Activated naive CD8-positive, alpha-beta T cell (primary cell): Measurements from ENCODE around the gene B3GNT5.
A peak's percentile ranks its signal among the peaks of the same experiment; 100 is the strongest.

Source experiments
- H3K27ac Mint-ChIP-seq: one replicate; pipeline ENCODE4 v1.8.0; 2021; ENCODE audit warnings: mixed read lengths
- H3K27me3 Mint-ChIP-seq: one replicate; pipeline ENCODE4 v1.8.0; 2021; ENCODE audit warnings: mixed read lengths
- H3K36me3 Mint-ChIP-seq: one replicate; pipeline ENCODE4 v1.8.0; 2021; ENCODE audit warnings: mixed read lengths
- H3K4me1 Mint-ChIP-seq: one replicate; pipeline ENCODE4 v1.8.0; 2021; ENCODE audit warnings: low read depth, mixed read lengths
- H3K4me3 Mint-ChIP-seq: one replicate; pipeline ENCODE4 v1.8.0; 2021; ENCODE audit warnings: mild to moderate bottlenecking, mixed read lengths
- H3K9me3 Mint-ChIP-seq: one replicate; pipeline ENCODE4 v1.8.0; 2021; ENCODE audit warnings: low read depth, mixed read lengths

The B3GNT5 gene

GRCh38 chr3:183249006-183249718, 3.9 kb upstream of the B3GNT5 start:
- Mint-ChIP-seq H3K4me1 (peaks cover 6% of the 10 kb centered on the region), H3K27ac (no peak overlapping the region), H3K27me3 (no peaks in the 10 kb centered on the region), H3K36me3 (no peaks in the 10 kb centered on the region), H3K9me3 (no peaks in the 10 kb centered on the region), H3K4me3 (no peak overlapping the region)

GRCh38 chr3:183252118-183252782, 803 bp upstream of the B3GNT5 start:
- Mint-ChIP-seq H3K27me3 (peaks cover 3% of the 10 kb centered on the region), H3K4me1 (peaks cover 25% of the 10 kb centered on the region), H3K27ac (peak overlapping the region; percentile 83), H3K36me3 (peaks cover 10% of the 10 kb centered on the region), H3K4me3 (no peak overlapping the region), H3K9me3 (no peaks in the 10 kb centered on the region)

- no peak overlapping the region for H3K27ac Mint-ChIP-seq
- H3K9me3 Mint-ChIP-seq, result no peaks in the 10 kb centered on the region
- peaks cover 3% of the 10 kb centered on the region for H3K27me3 Mint-ChIP-seq
- peak overlapping the region; percentile 86 for H3K4me3 Mint-ChIP-seq
- peaks cover 15% of the 10 kb centered on the region for H3K36me3 Mint-ChIP-seq
- peaks cover 25% of the 10 kb centered on the region for H3K4me1 Mint-ChIP-seq
Measured at GRCh38 chr3:183253528-183254486, 754 bp downstream of the B3GNT5 start.

DNA sequence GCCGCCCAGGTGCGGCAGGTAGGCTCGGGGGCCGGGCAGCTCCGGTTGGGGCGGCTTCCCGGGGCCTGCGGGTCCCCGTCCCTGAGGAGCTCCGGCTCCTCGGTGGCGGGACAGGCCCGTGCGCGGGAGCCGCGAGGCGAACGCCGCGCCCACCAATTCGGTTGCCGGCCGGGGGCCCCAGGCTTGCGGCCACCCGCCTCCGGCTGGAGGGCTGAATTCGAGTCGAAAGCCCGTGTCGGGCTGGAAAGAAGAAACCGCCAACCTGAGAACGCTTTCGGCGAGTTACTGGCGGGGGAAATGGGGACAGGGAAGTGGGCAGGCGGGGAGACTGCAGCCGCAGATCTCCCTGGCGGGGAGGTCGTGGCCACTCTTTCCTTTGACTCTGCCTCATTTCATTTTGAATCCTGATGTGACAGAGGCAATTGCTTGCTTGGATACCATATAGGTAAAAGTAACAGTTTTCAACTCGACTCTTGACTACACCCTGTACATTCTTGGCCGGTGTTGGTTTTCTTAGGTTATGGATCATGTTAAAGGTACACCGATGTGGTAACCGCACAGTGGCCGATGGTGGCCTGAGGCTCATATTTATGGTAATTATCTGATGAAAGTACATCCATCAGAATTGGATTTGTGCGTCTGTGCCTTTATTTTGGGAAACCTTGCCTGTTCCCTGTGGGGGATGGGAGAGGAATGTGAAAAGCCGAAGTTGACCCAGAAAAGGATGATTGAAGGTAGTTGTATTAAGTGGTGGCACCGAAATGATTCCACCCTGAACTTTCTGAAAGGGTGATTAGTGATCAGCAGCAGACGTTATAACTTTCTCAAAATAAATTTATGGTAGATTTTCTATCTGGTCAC, 1.7 kb downstream of the B3GNT5 start:
- peak overlapping the region; percentile 90 for H3K27ac Mint-ChIP-seq
- no peaks in the 10 kb centered on the region for H3K9me3 Mint-ChIP-seq
- peaks cover 29% of the 10 kb centered on the region for H3K4me1 Mint-ChIP-seq
- peaks cover 3% of the 10 kb centered on the region for H3K27me3 Mint-ChIP-seq
- H3K4me3 Mint-ChIP-seq, result peak overlapping the region; percentile 93
- H3K36me3 Mint-ChIP-seq, result peaks cover 22% of the 10 kb centered on the region

GRCh38 chr3:183255348-183255730, 2.3 kb downstream of the B3GNT5 start:
- Mint-ChIP-seq H3K27me3 (peaks cover 3% of the 10 kb centered on the region), H3K27ac (peak overlapping the region; percentile 90), H3K36me3 (peaks cover 23% of the 10 kb centered on the region), H3K4me3 (peak overlapping the region; percentile 93), H3K9me3 (no peaks in the 10 kb centered on the region), H3K4me1 (peaks cover 29% of the 10 kb centered on the region)

DNA sequence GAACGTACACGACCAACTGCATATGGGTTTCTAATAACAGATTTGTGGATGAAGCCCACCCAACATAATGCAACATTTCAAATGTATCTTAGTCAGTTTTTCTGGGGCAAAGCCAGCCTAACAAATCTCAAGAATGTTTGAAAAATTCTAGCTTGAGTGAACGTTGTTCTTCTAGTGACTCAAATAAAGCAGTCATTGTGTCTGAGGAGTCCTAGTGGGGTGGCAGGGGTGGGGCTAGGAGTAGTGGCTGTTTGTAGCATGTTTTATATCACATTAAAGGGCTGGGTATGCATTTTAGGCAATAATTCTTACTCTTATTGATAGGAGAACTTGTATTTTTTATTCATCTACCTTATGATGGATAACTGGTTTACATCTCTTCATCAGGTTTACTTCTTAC, 6.0 kb downstream of the B3GNT5 start:
- H3K4me3 Mint-ChIP-seq, result no peak overlapping the region
- H3K27me3 Mint-ChIP-seq, result peaks cover 5% of the 10 kb centered on the region
- no peak overlapping the region for H3K27ac Mint-ChIP-seq
- peaks cover 27% of the 10 kb centered on the region for H3K4me1 Mint-ChIP-seq
- no peaks in the 10 kb centered on the region for H3K9me3 Mint-ChIP-seq
- peaks cover 28% of the 10 kb centered on the region for H3K36me3 Mint-ChIP-seq

- peaks cover 28% of the 10 kb centered on the region for H3K36me3 Mint-ChIP-seq
- peaks cover 5% of the 10 kb centered on the region for H3K27me3 Mint-ChIP-seq
- H3K27ac Mint-ChIP-seq, result no peak overlapping the region
- no peak overlapping the region for H3K4me3 Mint-ChIP-seq
- H3K4me1 Mint-ChIP-seq, result peaks cover 27% of the 10 kb centered on the region
- H3K9me3 Mint-ChIP-seq, result no peaks in the 10 kb centered on the region
Measured at GRCh38 chr3:183259621-183260020, 6.6 kb downstream of the B3GNT5 start.

GRCh38 chr3:183260167-183260904, 7.3 kb downstream of the B3GNT5 start:
- Mint-ChIP-seq H3K36me3 (peaks cover 21% of the 10 kb centered on the region), H3K27ac (no peak overlapping the region), H3K9me3 (no peaks in the 10 kb centered on the region), H3K27me3 (peaks cover 1% of the 10 kb centered on the region), H3K4me3 (no peak overlapping the region), H3K4me1 (peaks cover 21% of the 10 kb centered on the region)

DNA sequence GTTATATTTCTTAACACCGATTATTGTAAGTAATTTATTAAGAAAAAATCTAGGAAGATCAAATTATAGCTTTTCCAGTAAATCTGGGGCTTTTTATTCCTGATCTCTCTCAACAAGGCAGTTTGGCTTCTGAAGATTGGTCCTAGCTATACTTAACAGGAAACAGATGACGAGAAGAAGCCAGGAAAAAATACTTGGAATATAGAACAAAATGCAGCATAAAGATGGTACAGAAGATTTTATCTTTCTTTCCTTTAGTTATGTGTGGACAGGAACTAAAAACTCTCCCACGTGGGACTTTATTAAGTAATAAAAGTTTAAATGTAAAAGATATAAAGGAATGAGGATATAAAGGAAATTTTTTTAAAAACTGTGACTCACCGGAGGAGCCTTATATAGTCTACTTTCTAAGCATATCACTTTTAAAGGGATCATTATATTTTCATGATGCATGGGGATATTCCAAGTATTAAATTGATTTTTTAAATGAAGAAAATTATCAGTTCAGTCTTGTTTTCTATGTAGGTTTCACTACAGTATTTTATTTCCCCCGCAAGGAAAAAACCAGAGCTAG, 8.2 kb downstream of the B3GNT5 start:
- Mint-ChIP-seq H3K4me3 (no peak overlapping the region), H3K36me3 (peaks cover 18% of the 10 kb centered on the region), H3K27ac (no peak overlapping the region), H3K4me1 (peaks cover 16% of the 10 kb centered on the region), H3K27me3 (peaks cover 1% of the 10 kb centered on the region), H3K9me3 (no peaks in the 10 kb centered on the region)

DNA sequence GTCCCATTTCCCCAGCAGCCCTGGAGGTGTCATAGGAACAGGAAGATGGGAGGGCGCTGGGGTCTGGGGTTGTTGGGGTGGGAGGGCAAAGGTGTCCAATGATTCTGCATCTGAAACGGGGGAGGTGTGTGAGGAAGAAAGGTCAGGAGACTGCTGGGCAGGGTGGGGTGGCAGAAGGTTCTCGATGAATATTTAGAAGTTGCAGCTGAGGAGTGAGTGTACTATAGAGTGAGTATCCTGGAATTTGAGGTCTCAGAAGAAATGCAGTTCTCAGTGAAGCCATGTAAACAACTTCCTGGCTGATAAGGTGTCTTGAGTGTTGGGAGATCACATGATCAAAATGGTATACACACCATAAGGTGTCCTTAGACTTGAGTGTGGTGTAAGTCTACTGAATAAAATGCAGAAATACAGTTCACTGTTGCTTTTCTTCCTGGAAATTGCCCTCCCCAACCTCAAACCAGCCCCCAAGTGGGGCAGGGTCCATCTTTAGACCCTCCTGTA, 9.9 kb downstream of the B3GNT5 start:
- Mint-ChIP-seq H3K4me3 (no peak overlapping the region), H3K36me3 (peaks cover 20% of the 10 kb centered on the region), H3K27ac (no peak overlapping the region), H3K4me1 (peaks cover 10% of the 10 kb centered on the region), H3K9me3 (no peaks in the 10 kb centered on the region), H3K27me3 (peaks cover 1% of the 10 kb centered on the region)

DNA sequence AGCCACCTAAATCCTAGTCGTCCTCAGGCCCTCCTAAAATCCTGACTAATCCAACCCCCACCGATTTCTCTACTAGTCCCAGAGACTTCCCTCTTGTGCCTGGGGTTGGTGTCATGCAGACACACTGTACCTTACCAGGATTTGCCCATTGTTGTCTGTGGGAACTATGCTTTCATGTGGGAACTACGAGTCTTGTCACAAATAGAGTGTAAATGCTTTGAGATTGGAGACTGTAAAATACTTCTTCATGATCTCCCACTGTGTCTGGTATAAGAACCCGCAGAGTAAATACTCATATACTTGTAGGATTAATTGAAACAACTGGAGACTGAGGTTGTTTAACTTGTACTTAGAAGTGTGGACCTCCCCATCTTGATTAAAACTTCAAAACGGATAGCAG, 11.2 kb downstream of the B3GNT5 start:
- H3K27me3 Mint-ChIP-seq, result peaks cover 1% of the 10 kb centered on the region
- peaks cover 19% of the 10 kb centered on the region for H3K36me3 Mint-ChIP-seq
- H3K27ac Mint-ChIP-seq, result no peak overlapping the region
- H3K4me1 Mint-ChIP-seq, result peaks cover 21% of the 10 kb centered on the region
- no peak overlapping the region for H3K4me3 Mint-ChIP-seq
- no peaks in the 10 kb centered on the region for H3K9me3 Mint-ChIP-seq

DNA sequence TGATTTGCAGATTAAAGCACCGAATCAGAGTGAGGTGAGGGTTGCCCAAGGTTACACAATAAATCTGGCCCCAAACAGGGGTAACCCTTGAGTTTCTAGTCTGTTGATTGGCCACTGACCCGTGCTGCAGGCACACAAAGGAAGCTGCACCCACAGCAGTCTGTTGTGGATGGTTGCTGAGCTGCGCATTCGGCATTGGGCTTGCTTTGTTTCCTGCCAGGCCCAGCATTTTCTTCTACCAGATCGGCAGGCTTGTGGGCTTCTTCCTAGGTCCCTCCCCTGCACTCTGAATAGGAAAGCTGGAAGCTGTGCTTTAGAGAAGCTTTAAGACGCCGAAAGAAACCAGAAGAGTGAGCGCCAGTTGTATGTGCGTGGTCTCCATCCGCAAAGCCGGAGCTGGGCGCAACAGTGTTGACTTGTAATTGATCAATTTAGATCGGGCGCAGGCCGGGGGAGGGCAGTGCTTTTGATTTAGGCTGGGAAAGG, 12.1 kb downstream of the B3GNT5 start:
- peaks cover 17% of the 10 kb centered on the region for H3K4me1 Mint-ChIP-seq
- no peak overlapping the region for H3K27ac Mint-ChIP-seq
- H3K9me3 Mint-ChIP-seq, result no peaks in the 10 kb centered on the region
- H3K27me3 Mint-ChIP-seq, result peaks cover 1% of the 10 kb centered on the region
- no peak overlapping the region for H3K4me3 Mint-ChIP-seq
- peaks cover 17% of the 10 kb centered on the region for H3K36me3 Mint-ChIP-seq

GRCh38 chr3:183265834-183266417, 12.9 kb downstream of the B3GNT5 start:
- Mint-ChIP-seq H3K36me3 (peaks cover 25% of the 10 kb centered on the region), H3K27me3 (no peaks in the 10 kb centered on the region), H3K4me3 (no peak overlapping the region), H3K4me1 (peaks cover 17% of the 10 kb centered on the region), H3K27ac (no peak overlapping the region), H3K9me3 (no peaks in the 10 kb centered on the region)
